Measurements from ENCODE around the gene DYRK1A.

DYRK1A gene

DNA sequence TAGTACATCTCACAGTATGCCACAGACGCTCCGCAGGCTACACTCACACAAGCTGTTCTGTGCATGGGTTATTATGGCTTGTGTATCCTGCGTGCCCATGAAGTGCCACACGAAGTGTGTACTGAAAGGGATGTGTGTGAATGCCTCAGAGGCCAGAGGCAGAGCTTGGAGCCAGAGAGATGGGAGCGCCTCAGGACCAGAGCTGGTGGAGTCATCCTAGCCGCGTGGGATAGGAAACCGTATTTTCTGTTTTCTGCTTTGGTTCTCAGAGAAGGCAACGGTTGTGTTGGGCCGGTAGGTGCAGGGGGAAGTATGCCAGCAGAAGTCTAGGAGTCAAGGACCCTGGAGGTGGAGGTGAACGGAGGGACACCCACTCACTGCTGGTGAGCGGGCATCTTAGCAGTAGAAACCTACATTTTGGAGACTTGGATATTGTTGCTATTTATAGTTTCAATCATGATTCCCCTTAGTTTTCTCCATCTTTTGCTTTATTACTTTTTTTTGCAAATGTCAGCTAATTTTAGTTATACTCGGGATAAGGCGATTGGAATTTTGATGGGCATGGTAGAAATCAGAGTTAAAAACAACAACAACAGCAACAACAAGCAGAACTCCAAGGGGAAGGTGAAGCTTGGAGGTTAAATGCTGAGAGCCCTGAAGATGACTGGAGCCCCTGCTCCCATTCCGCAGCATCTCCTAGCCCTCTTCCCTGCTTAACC lies 188.2 kb downstream of the DYRK1A start:
- DNase-seq = no peak

- DNase-seq = no peak
Measured at GRCh38 chr21:37555672-37556261, 189.2 kb downstream of the DYRK1A start.

DNA sequence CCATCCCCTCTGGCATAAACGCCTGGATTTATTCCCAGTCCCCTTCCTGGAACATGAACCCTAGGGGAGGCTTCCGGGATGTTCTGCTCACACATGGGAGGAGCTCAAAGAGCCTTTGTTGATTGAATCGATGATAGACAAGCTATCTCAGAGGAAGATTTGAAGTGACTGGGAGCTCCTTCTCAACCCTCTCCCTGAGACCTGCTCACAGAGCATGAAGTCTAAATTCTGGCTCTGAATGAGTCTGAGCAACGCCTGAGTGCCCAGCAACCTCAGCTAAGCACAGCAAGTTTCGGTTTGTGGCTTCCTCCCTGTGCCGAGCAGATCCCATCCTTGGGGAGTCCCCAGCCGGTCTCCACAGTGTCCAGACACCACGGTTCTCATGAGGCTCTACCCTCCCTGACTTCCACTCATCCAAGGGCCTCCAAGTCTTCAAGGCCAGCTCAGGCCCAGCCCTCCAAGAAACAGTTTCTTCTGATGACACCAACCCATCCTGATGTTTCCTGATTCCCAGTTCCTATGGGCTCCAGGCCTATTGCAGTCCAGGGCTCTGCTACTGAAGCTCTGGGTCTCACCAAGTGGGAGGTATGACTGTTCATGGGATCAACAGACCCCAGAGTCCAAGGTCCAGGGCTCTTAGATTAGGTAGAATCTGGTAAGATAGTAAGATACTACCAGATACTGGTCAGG lies 190.8 kb downstream of the DYRK1A start:
- peak; percentile 43 for DNase-seq

DNA sequence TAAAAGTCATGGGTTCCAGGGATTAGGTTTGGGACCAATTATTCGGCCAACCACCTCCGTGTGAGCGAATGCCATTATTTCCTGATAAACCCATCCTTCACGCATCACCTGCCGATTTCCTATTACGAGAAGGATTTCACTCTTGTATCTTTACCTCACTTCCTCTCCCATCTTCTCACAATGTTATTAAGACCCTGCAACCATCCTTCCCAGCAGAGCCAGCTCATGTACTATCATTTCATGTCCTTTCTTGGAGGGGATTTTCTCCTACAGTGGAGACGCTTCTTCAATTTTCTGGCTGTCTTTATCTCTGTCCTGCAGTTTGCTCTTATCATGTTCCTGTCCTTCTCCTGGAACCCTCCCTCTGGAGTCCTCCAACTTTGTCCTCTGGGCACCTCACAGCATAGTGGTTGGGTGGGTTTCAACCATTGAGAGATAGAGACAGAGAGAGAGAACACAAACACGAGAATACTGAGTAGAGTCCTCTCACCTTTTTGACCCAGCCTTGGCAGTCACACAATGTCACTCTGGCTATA lies 192.2 kb downstream of the DYRK1A start:
- no peak for DNase-seq

DNA sequence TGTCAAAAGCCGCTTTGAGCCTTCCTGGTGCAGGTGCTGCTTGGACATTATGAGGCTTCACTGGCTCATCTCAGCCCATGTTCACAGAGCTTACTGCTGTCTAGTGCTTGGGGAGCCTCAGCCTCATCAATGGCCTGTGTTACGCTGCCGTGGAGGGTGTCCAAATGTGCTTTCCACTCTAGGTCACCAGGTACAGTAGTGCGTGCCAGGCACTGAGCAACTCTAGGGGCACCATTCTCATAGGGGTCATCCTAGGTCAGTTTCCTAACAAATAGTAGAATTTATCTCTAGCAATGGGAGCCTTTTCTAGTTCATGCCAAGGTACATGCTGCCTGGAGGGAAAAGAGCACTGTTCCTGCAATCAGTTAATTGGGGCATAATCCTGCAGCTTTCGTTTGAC lies 193.8 kb downstream of the DYRK1A start:
- DNase-seq = no peak

- no peak for DNase-seq
Measured at GRCh38 chr21:37561506-37561905, 194.9 kb downstream of the DYRK1A start.

DNA sequence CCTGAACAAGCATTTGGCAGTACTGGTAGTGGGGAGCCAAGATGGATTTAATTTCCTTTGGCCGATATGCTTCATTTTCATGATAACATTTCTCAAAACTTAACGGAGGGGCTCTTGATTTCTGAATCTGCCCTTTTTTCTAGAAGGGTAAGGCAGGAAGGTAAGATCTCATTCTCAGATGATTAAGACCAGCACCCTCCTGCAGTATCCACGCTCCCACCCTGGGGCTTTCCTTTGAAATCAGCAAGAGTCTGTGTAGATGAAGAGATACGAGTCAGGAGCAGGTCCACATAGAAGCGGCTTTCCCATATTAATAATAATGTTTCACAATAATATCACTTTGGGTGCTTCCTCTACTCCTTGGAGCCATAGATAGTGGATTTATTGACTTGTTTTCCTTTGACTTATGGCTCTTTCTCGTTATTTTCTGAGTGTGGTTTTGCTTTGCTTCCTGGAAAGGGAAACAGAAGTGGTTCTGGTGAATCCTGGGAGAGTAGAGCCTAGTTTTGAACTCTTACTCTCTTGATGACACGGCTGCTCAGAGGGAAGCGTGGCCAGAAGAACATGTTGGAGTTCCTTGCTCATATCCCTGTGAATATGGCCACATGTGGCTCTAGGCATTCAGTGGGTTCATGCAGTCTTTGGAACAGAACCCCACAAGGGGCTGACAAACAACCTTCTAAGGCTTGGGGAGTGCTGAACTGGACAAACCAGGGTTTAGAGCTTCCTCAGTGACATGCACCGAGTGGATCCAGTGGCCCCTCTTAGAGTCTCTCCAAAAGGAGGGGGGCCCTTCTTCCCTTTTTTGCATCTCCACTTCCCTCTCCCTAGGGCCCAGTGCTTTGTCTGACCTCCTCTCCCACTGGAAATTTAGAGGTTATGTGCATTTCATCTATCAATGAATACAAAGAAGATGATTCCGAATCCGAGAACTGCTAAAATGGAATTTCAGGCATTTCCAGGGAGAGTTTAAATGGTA lies 195.7 kb downstream of the DYRK1A start:
- DNase-seq = no peak

DNA sequence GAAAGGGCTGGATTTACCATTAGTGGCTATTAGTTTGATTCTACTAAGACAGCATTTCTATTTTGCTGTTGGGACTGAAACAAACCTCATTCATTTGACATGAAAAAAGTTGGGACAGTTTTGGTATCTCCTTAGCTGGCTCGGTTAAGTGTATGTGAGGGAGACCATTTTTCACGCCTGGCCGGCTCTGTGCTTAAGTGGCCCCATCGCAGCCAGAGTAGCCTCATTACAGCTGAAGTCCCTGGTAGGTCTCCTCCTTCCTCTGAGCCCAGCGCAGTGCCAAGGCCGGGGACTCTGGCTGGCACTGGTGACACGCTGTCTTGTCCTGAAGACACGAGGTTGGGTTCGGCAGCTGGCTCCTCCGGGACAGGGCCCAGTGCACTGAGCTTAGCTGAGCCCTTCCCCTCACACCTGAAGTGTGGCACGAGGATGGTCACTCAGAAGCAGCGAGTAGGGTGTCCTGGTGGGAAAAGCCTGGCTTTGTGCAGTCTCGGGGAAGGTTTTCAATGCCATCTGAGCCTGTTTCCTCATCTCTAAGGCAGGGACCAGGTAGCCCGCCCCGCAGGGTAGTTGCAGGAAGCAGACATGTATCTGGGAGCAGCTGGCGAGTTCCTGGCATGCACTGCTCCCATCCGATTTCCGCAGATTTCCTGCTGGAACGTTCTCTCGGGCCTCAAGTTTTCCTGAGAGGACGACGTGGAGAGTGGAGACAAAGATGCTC lies 196.5 kb downstream of the DYRK1A start:
- DNase-seq = no peak

DNA sequence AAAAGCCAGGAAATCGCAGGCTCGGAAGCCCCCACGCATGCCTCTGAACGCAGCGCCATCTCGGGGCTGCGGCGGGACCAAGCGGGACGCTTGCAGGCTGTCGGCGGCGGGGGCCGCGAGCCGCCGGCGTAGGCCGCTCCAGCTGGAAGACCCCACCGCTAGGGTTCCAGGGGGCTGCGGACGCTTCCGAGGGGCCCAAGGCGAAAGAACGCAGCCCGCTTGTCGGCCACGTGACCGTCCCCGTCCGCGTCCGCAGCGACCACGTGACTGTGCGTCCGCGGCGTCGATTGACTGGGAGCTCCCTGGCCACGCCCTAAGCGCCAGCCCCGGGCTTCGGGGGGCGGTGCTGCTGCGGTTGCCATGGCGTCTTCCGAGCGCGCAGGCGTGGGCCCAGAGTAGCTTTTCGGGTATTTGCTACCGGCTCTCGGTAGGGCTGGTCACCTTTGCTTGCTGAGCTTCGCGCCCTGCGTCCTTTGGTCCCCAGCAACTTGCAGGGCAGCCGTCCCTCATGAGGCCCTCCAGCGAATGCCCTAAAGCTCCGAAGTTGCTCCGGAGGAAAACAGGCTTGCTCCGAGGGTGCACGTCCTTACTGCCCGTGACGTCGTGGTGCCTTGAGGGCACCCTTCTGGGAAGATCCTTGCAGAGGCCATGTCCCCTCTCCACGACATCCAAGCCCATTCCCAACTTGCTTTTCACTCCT lies 197.2 kb downstream of the DYRK1A start:
- DNase-seq = peak; percentile 75

DNA sequence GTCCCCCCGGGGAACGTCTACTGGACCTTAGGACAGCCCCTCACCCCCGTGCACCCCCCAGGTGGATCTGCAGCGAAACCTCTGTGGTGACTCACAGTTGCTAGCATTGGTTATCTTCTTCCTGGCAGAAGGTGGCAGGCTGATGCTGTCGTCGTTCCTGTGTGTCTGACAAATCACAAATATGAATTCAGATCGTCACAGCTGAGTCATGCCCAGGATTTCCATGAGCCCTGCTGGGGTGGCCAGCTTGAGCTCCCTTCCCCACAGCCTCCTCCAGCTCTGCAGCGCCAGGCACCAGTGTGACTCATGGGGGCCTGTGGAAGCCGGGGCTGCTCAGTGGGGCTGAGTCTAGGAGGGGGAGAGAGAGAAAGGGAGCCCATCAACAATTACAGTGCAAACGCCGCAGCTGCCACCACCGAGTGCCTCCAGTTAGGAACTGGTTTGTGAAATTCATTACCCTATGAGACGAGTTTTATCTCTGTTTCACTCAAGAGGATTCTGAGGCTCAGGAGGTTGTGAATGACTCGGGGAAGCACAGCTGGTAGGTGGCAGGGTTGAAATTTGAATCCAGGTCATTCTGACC lies 197.9 kb downstream of the DYRK1A start:
- DNase-seq = peak; percentile 99

DNA sequence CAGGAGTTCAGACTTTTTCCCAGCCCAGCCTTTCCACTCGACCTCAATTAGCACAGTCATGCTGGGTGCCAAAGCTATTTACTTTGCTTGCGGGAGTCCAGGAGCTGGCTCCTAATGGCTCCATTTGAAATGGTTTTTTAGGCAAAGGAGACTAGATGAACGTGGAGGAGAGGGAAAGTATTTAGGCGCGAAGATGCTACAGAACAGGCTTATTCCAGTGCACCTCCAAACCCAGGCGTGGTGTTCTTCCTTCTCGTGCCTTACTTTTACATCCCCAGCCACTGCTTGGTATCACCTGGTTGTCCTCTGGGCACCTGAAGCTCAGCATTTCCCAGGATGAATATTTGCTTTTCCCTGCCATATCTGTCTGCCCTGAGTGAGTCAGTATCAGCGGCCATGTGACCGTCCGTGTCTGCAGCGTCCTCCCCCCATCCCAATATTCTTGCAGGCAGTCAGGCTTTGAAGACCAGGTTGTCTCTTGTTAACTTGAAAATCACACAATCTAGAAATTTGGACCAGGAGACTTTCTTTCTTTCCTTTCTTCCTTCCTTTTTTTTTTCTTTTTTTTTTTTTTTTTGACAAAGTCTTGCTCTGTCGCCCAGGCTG lies 198.5 kb downstream of the DYRK1A start:
- DNase-seq = no peak

- DNase-seq = no peak
Measured at GRCh38 chr21:37565530-37566223, 199.1 kb downstream of the DYRK1A start.

GRCh38 chr21:37566790-37567615 lies 200.4 kb downstream of the DYRK1A start:
- DNase-seq = peak; percentile 42

DNA sequence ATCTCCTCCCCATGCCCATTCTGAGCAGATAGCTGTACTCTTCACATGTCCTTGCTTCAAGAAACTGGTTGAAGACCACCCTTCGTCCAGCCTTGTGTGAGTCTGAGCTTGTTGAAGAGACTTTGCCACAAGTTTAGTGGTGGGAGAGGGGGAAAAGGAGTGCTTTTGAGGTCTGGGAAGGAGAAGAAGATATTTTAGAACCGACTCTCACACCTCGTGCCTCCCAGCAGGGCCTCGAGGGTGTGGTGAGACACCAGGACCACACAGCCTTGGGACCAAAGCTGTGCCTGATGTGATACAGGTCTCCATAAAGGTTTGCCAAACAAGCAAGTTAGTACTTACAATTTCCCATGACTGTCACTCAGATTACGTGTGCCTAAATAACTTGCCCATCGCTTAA lies 201.8 kb downstream of the DYRK1A start:
- no peak for DNase-seq

- no peak for DNase-seq
Measured at GRCh38 chr21:37568916-37569315, 202.3 kb downstream of the DYRK1A start.

GRCh38 chr21:37571442-37571841 lies 204.9 kb downstream of the DYRK1A start:
- DNase-seq = no peak

DNA sequence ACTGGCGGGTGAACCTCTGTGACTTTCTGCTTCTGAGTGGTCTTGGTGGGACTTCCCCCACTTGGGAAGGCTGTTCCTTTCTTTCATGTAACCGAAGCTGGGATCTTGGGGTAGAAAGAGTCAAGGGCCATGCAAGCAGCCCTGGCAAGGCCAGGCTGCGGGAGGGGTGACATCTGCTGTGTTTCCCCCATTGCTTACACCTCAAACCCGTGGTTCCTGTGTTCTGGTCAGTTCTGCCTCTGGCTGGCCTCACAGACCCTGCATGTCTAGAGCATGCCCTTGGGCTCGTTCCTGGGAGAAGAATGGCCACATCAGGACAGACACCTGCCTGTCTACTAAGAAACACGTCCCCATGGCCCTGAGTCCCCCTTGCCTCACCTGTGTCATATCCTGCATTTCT lies 207.7 kb downstream of the DYRK1A start:
- DNase-seq = no peak

GRCh38 chr21:37574751-37575150 lies 208.2 kb downstream of the DYRK1A start:
- no peak for DNase-seq

DNA sequence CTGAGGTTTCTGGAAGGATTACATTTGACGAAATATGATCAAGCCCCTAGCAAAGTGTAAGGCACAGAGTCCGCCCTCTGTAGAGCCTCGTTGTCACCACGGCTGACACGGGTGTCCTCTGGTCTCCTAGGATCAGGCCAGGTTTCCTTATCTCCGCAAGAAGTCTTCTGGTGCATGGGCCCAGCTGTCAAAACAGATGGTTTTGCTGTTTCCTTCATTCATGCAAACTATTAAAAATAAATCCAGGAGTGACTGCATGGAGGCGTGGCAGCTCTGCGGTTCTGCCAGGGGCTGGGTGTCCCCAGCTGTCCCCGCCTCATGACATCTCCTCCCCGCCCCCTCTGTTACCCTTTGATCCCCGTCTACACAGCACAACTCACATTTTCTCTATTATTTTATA lies 209.0 kb downstream of the DYRK1A start:
- DNase-seq = no peak

Data from kidney glomerular epithelial cell (primary cell).